RWPE2 (cell line): ENCODE measurements around the gene METTL25B.

Source experiments
- ATAC-seq: fragments of 200-7000 bp; cut with Tn5 transposase; 3 replicates; pipeline ENCODE4 v1.9.1; 2021; ENCODE audit warnings: low read depth
- DNase-seq: peaks from one replicate; pipeline ENCODE4 v3.0.0-alpha.2; 2020; ENCODE audit warnings: low spot score
- H3K27ac ChIP-seq: fragments of 450-650 bp; 2 replicates; pipeline ENCODE4 v1.5.1; 2017; ENCODE audit warnings: mild to moderate bottlenecking; ENCODE audit not compliant: poor library complexity, severe bottlenecking
- H3K27me3 ChIP-seq: fragments of 250-450 bp; sonication (Bioruptor Pico); 2 replicates; pipeline ENCODE4 v1.5.1; 2021; ENCODE audit warnings: mild to moderate bottlenecking, moderate library complexity; ENCODE audit not compliant: insufficient read depth, poor library complexity, severe bottlenecking
- H3K36me3 ChIP-seq: fragments of 250-450 bp; sonication (Bioruptor Pico); 2 replicates; pipeline ENCODE4 v1.5.1; 2020; ENCODE audit warnings: low read depth, mild to moderate bottlenecking, moderate library complexity
- H3K4me1 ChIP-seq: fragments of 250-450 bp; sonication (Bioruptor Pico); 2 replicates; pipeline ENCODE4 v1.5.1; 2021; ENCODE audit warnings: mild to moderate bottlenecking, moderate library complexity; ENCODE audit not compliant: insufficient read depth, poor library complexity, severe bottlenecking
- H3K4me3 ChIP-seq: fragments of 250-450 bp; sonication (Bioruptor Pico); 2 replicates; pipeline ENCODE4 v1.5.1; 2021; ENCODE audit warnings: mild to moderate bottlenecking, moderate library complexity; ENCODE audit not compliant: severe bottlenecking
- H3K9me3 ChIP-seq: fragments of 250-450 bp; sonication (Bioruptor Pico); 2 replicates; pipeline ENCODE4 v1.5.1; 2021; ENCODE audit warnings: mild to moderate bottlenecking, moderate library complexity; ENCODE audit not compliant: severe bottlenecking
- CTCF ChIP-seq: fragments of 450-650 bp; IDR thresholded peaks from one replicate; pipeline ENCODE4 v1.5.1; 2017; ENCODE audit warnings: mild to moderate bottlenecking, moderate library complexity; ENCODE audit not compliant: poor library complexity, severe bottlenecking

Gene METTL25B

GRCh38 chr1:156781585-156782186 is 53.4 kb downstream of the METTL25B start:
- Histone ChIP-seq H3K4me1 (no peaks in the 10 kb centered on the region), H3K27me3 (no peaks in the 10 kb centered on the region), H3K36me3 (peaks cover 57% of the 10 kb centered on the region), H3K4me3 (no peak overlapping the region), H3K9me3 (no peaks in the 10 kb centered on the region), H3K27ac (no peak overlapping the region)
- DNase-seq (no peak), ATAC-seq (no peak)
- TF ChIP-seq CTCF, result no peak

GRCh38 chr1:156785458-156785857 is 57.2 kb downstream of the METTL25B start:
- no peaks in the 10 kb centered on the region for H3K27me3 ChIP-seq
- H3K9me3 ChIP-seq, result no peaks in the 10 kb centered on the region
- no peak for ATAC-seq
- H3K27ac ChIP-seq, result no peak overlapping the region
- no peak for DNase-seq
- no peaks in the 10 kb centered on the region for H3K4me1 ChIP-seq
- no peak overlapping the region for H3K4me3 ChIP-seq
- no peak for TF ChIP-seq CTCF
- H3K36me3 ChIP-seq, result peaks cover 85% of the 10 kb centered on the region
